HFFc6 (cell line): ENCODE measurements around the gene CDKN1B. TPM values are rescaled to one million over a fixed set of nuclear protein-coding genes. Genes with fewer than 3 reads are reported as not detected.

ENCODE experiments used
- DNase-seq: peaks from one replicate; pipeline ENCODE4 v3.0.0-alpha.2; 2018
- H3K27ac Mint-ChIP-seq: 2 replicates; pipeline ENCODE4 v1.8.0; 2020; ENCODE audit warnings: mild to moderate bottlenecking, mixed read lengths
- H3K27me3 Mint-ChIP-seq: 2 replicates; pipeline ENCODE4 v1.8.0; 2021; ENCODE audit warnings: mild to moderate bottlenecking, moderate library complexity, mixed read lengths; ENCODE audit not compliant: insufficient read depth
- H3K36me3 Mint-ChIP-seq: 2 replicates; pipeline ENCODE4 v1.8.0; 2021; ENCODE audit warnings: low read depth, mixed read lengths
- H3K4me1 Mint-ChIP-seq: 2 replicates; pipeline ENCODE4 v1.8.0; 2020; ENCODE audit warnings: low read depth, mixed read lengths
- H3K4me3 Mint-ChIP-seq: 2 replicates; pipeline ENCODE4 v1.8.0; 2020; ENCODE audit warnings: mild to moderate bottlenecking, moderate library complexity, mixed read lengths
- H3K9me3 Mint-ChIP-seq: 2 replicates; pipeline ENCODE4 v1.8.0; 2020; ENCODE audit warnings: mild to moderate bottlenecking, mixed read lengths
- CTCF ChIP-seq: fragments of 200-600 bp; sonication (generic); IDR thresholded peaks from 2 replicates; pipeline ENCODE4 v1.5.0; 2021; ENCODE audit warnings: antibody characterized with exemption, mild to moderate bottlenecking
- total RNA-seq, 6 experiments: library from RNA; stranded (reverse); fragmentation: NEBNext Ultra II Directional; extraction: Animal tissue kit (Norgen Biotek cat#: 25700); gene quantifications; 2 replicates in 1 of 6; 3 replicates in 5 of 6; pipeline ENCODE4 v1.2.3, GENCODE V29; 2021

The CDKN1B gene
- total RNA-seq, 6 experiments from 2014 or later = 22.9 to 31.4 (median 29.7) TPM

- H3K4me1 Mint-ChIP-seq = peaks cover 27% of the 10 kb centered on the region
- H3K9me3 Mint-ChIP-seq = peaks cover 3% of the 10 kb centered on the region; the same call in 1 of the 2 replicates
- peaks cover 3% of the 10 kb centered on the region for H3K27me3 Mint-ChIP-seq
- no peak for TF ChIP-seq CTCF
- peaks cover 6% of the 10 kb centered on the region for H3K36me3 Mint-ChIP-seq
- no peak overlapping the region for H3K4me3 Mint-ChIP-seq
- no peak for DNase-seq
- no peak overlapping the region for H3K27ac Mint-ChIP-seq
These were observed 25.6 kb upstream of the CDKN1B start for GRCh38 chr12:12691549-12691948.

- Mint-ChIP-seq H3K9me3 (peaks cover 3% of the 10 kb centered on the region; the same call in 1 of the 2 replicates), H3K4me1 (peaks cover 31% of the 10 kb centered on the region)
- TF ChIP-seq CTCF = no peak
These were observed 24.0 kb upstream of the CDKN1B start for GRCh38 chr12:12693111-12693671.

GRCh38 chr12:12696562-12697383 lies 20.4 kb upstream of the CDKN1B start:
- DNase-seq = peak; percentile 77
- no peak for TF ChIP-seq CTCF
- H3K4me3 Mint-ChIP-seq = peak overlapping the region; percentile 99
- H3K27ac Mint-ChIP-seq = peak overlapping the region; percentile 96
- peaks cover 29% of the 10 kb centered on the region for H3K4me1 Mint-ChIP-seq
- H3K9me3 Mint-ChIP-seq = peaks cover 3% of the 10 kb centered on the region; the same call in 1 of the 2 replicates
- no peaks in the 10 kb centered on the region; the same call in 1 of the 2 replicates for H3K27me3 Mint-ChIP-seq
- peaks cover 6% of the 10 kb centered on the region for H3K36me3 Mint-ChIP-seq

More at GRCh38 chr12:12693111-12693671, 24.0 kb upstream of the CDKN1B start:
- Mint-ChIP-seq H3K4me3 (no peak overlapping the region), H3K27me3 (peaks cover 3% of the 10 kb centered on the region), H3K27ac (no peak overlapping the region), H3K36me3 (peaks cover 6% of the 10 kb centered on the region)
- no peak for DNase-seq

- Mint-ChIP-seq H3K4me1 (peaks cover 35% of the 10 kb centered on the region), H3K9me3 (peaks cover 3% of the 10 kb centered on the region; the same call in 1 of the 2 replicates), H3K27me3 (no peaks in the 10 kb centered on the region; the same call in 1 of the 2 replicates), H3K36me3 (peaks cover 6% of the 10 kb centered on the region), H3K4me3 (no peak overlapping the region), H3K27ac (no peak overlapping the region)
- TF ChIP-seq CTCF = no peak
- DNase-seq = no peak
These were observed 17.8 kb upstream of the CDKN1B start for GRCh38 chr12:12699345-12699744.

- Mint-ChIP-seq H3K27ac (no peak overlapping the region), H3K9me3 (peaks cover 3% of the 10 kb centered on the region; the same call in 1 of the 2 replicates), H3K4me3 (no peak overlapping the region), H3K27me3 (no peaks in the 10 kb centered on the region; the same call in 1 of the 2 replicates), H3K4me1 (peaks cover 42% of the 10 kb centered on the region), H3K36me3 (peaks cover 6% of the 10 kb centered on the region)
- no peak for DNase-seq
- TF ChIP-seq CTCF = no peak
These were observed 16.9 kb upstream of the CDKN1B start for GRCh38 chr12:12700254-12700653.
